Measurements from ENCODE around the gene MTRR. TPM values are rescaled to one million over a fixed set of nuclear protein-coding genes. Genes with fewer than 3 reads are reported as not detected.
"Not testable (repeated sequence)": the region's sequence is repeated elsewhere in the genome, so short reads cannot be mapped to it uniquely, and the experiment has no call there.

MTRR gene
- total RNA-seq, 2 experiments from 2014 or later, result 34.0 to 35.1 TPM

- no peak for DNase-seq
- Mint-ChIP-seq H3K9me3 (peaks cover 18% of the 10 kb centered on the region), H3K27me3 (ENCODE audit: low read depth) (no peaks in the 10 kb centered on the region), H3K36me3 (ENCODE audit: low read depth) (peaks cover 70% of the 10 kb centered on the region), H3K4me3 (no peak overlapping the region), H3K27ac (no peak overlapping the region), H3K4me1 (ENCODE audit: low read depth) (peaks cover 10% of the 10 kb centered on the region)
- intact Hi-C loops (cut with micrococcal nuclease), result no loop called here
- CTCF ChIA-PET, result interaction anchor here (1.5 kb wide), 1 partner anchor 17 kb away, joined by 5 read pairs; no protein-coding TSS in a partner anchor
These were observed 35.2 kb downstream of the MTRR start for GRCh38 chr5:7904170-7904569.

GRCh38 chr5:7907612-7908011, 38.7 kb downstream of the MTRR start:
- intact Hi-C loops (cut with micrococcal nuclease), result no loop called here
- Mint-ChIP-seq H3K4me1 (ENCODE audit: low read depth) (peaks cover 10% of the 10 kb centered on the region), H3K27ac (no peak overlapping the region), H3K4me3 (no peak overlapping the region), H3K27me3 (ENCODE audit: low read depth) (no peaks in the 10 kb centered on the region), H3K9me3 (peaks cover 38% of the 10 kb centered on the region), H3K36me3 (ENCODE audit: low read depth) (peaks cover 77% of the 10 kb centered on the region)
- DNase-seq, result no peak
- CTCF ChIA-PET, result interaction anchor here (0.8 kb wide), 1 partner anchor 20 kb away, joined by 5 read pairs; no protein-coding TSS in a partner anchor

GRCh38 chr5:7908317-7908716, 39.4 kb downstream of the MTRR start:
- intact Hi-C loops (cut with micrococcal nuclease), result no loop called here
- DNase-seq, result no peak
- no peaks in the 10 kb centered on the region for H3K27me3 Mint-ChIP-seq (ENCODE audit: low read depth)
- H3K4me3 Mint-ChIP-seq, result no peak overlapping the region
- CTCF ChIA-PET, result interaction anchor here (0.8 kb wide), 1 partner anchor 19 kb away, joined by 5 read pairs; no protein-coding TSS in a partner anchor
- peaks cover 45% of the 10 kb centered on the region for H3K9me3 Mint-ChIP-seq
- H3K36me3 Mint-ChIP-seq (ENCODE audit: low read depth), result peaks cover 75% of the 10 kb centered on the region
- peaks cover 9% of the 10 kb centered on the region for H3K4me1 Mint-ChIP-seq (ENCODE audit: low read depth)
- no peak overlapping the region for H3K27ac Mint-ChIP-seq

- peaks cover 4% of the 10 kb centered on the region for H3K27me3 Mint-ChIP-seq (ENCODE audit: low read depth)
These were observed 41.9 kb downstream of the MTRR start for GRCh38 chr5:7910738-7911428.

GRCh38 chr5:7911429-7911771, 42.5 kb downstream of the MTRR start:
- intact Hi-C loops (cut with micrococcal nuclease); H3K4me1 Mint-ChIP-seq (ENCODE audit: low read depth); DNase-seq; H3K27me3 Mint-ChIP-seq (ENCODE audit: low read depth); H3K4me3 Mint-ChIP-seq; H3K27ac Mint-ChIP-seq; CTCF ChIA-PET: not testable (repeated sequence)
- Mint-ChIP-seq H3K9me3 (peaks cover 47% of the 10 kb centered on the region), H3K36me3 (ENCODE audit: low read depth) (peaks cover 50% of the 10 kb centered on the region)

More at GRCh38 chr5:7910738-7911428, 41.9 kb downstream of the MTRR start:
- no peak for DNase-seq
- H3K4me1 Mint-ChIP-seq (ENCODE audit: low read depth), result no peaks in the 10 kb centered on the region
- H3K4me3 Mint-ChIP-seq, result no peak overlapping the region
- peaks cover 47% of the 10 kb centered on the region for H3K9me3 Mint-ChIP-seq
- intact Hi-C loops (cut with micrococcal nuclease), result no loop called here
- CTCF ChIA-PET, result interaction anchor here (1.0 kb wide), 1 partner anchor 10 kb away, joined by 3 read pairs; no protein-coding TSS in a partner anchor
- H3K27ac Mint-ChIP-seq, result no peak overlapping the region
- H3K36me3 Mint-ChIP-seq (ENCODE audit: low read depth), result peaks cover 52% of the 10 kb centered on the region

GRCh38 chr5:7916171-7916804, 47.3 kb downstream of the MTRR start:
- CTCF ChIA-PET, result interaction anchor here (1.0 kb wide), 1 partner anchor 30 kb away, joined by 3 read pairs; no protein-coding TSS in a partner anchor
- H3K4me3 Mint-ChIP-seq, result no peak overlapping the region
- intact Hi-C loops (cut with micrococcal nuclease), result no loop called here

GRCh38 chr5:7917130-7918123, 48.5 kb downstream of the MTRR start:
- Mint-ChIP-seq H3K9me3 (peaks cover 11% of the 10 kb centered on the region), H3K4me1 (ENCODE audit: low read depth) (no peaks in the 10 kb centered on the region), H3K27me3 (ENCODE audit: low read depth) (peaks cover 6% of the 10 kb centered on the region), H3K4me3 (no peak overlapping the region), H3K36me3 (ENCODE audit: low read depth) (peaks cover 7% of the 10 kb centered on the region), H3K27ac (no peak overlapping the region)
- no peak for DNase-seq
- intact Hi-C loops (cut with micrococcal nuclease), result no loop called here
- CTCF ChIA-PET, result interaction anchor here (1.0 kb wide), 1 partner anchor 31 kb away, joined by 3 read pairs; no protein-coding TSS in a partner anchor

More at GRCh38 chr5:7916171-7916804, 47.3 kb downstream of the MTRR start:
- peaks cover 6% of the 10 kb centered on the region for H3K27me3 Mint-ChIP-seq (ENCODE audit: low read depth)
- no peak for DNase-seq
- no peak overlapping the region for H3K27ac Mint-ChIP-seq
- peaks cover 20% of the 10 kb centered on the region for H3K9me3 Mint-ChIP-seq
- peaks cover 17% of the 10 kb centered on the region for H3K36me3 Mint-ChIP-seq (ENCODE audit: low read depth)
- no peaks in the 10 kb centered on the region for H3K4me1 Mint-ChIP-seq (ENCODE audit: low read depth)

- intact Hi-C loops (cut with micrococcal nuclease), result loop anchor here (10.0 kb wide), 1 partner anchor 1619 kb away; the partner anchor contains the start of gene SEMA5A
- H3K9me3 Mint-ChIP-seq, result no peaks in the 10 kb centered on the region
These were observed 57.2 kb downstream of the MTRR start for GRCh38 chr5:7925961-7926695.

GRCh38 chr5:7926720-7927119, 57.8 kb downstream of the MTRR start:
- Mint-ChIP-seq H3K9me3 (no peaks in the 10 kb centered on the region), H3K36me3 (ENCODE audit: low read depth) (no peaks in the 10 kb centered on the region), H3K4me1 (ENCODE audit: low read depth) (peaks cover 4% of the 10 kb centered on the region), H3K27me3 (ENCODE audit: low read depth) (peaks cover 7% of the 10 kb centered on the region), H3K27ac (no peak overlapping the region), H3K4me3 (no peak overlapping the region)
- DNase-seq, result no peak
- CTCF ChIA-PET, result interaction anchor here (0.7 kb wide), 1 partner anchor 80 kb away, joined by 3 read pairs; no protein-coding TSS in a partner anchor
- intact Hi-C loops (cut with micrococcal nuclease), result loop anchor here (1.0 to 10.0 kb wide), 2 partner anchors 1282 to 1618 kb away; partner anchors contain the start of gene SEMA5A

More at GRCh38 chr5:7925961-7926695, 57.2 kb downstream of the MTRR start:
- Mint-ChIP-seq H3K4me1 (ENCODE audit: low read depth) (peaks cover 4% of the 10 kb centered on the region), H3K4me3 (no peak overlapping the region), H3K36me3 (ENCODE audit: low read depth) (no peaks in the 10 kb centered on the region), H3K27ac (no peak overlapping the region), H3K27me3 (ENCODE audit: low read depth) (peaks cover 7% of the 10 kb centered on the region)
- no peak for DNase-seq
- CTCF ChIA-PET, result interaction anchor here (0.7 to 0.8 kb wide), 2 partner anchors 80 to 1329 kb away, joined by 3 read pairs; no protein-coding TSS in a partner anchor

- peaks cover 4% of the 10 kb centered on the region for H3K4me1 Mint-ChIP-seq (ENCODE audit: low read depth)
- no peak overlapping the region for H3K27ac Mint-ChIP-seq
- intact Hi-C loops (cut with micrococcal nuclease), result loop anchor here (1.0 to 10.0 kb wide), 2 partner anchors 1281 to 1617 kb away; partner anchors contain the start of gene SEMA5A
- CTCF ChIA-PET, result interaction anchor here (0.7 to 2.5 kb wide), 6 partner anchors 10 to 1280 kb away, joined by 3 to 10 read pairs (median 3); no protein-coding TSS in a partner anchor
- DNase-seq, result peak; percentile 65
- no peaks in the 10 kb centered on the region for H3K9me3 Mint-ChIP-seq
- peaks cover 7% of the 10 kb centered on the region for H3K27me3 Mint-ChIP-seq (ENCODE audit: low read depth)
- no peaks in the 10 kb centered on the region for H3K36me3 Mint-ChIP-seq (ENCODE audit: low read depth)
- no peak overlapping the region for H3K4me3 Mint-ChIP-seq
These were observed 58.8 kb downstream of the MTRR start for GRCh38 chr5:7927466-7928375.
